ENCODE data around the gene LHX5.

The LHX5 gene

DNA sequence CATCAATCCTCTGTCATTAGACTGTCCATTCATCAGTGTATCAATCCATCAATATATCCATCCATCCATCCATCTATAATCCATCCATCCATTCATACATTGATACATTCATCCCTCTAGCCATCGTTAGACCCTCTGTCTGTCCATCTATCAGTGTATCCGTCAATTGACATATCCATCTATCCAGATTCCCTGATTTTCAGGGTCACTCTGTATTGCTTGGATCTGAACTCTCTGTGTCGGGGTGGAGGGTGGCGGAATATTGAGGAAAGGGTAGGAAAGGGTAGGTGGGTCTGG lies 32.4 kb downstream of the LHX5 start:
- DNase-seq (ENCODE audit: low spot score) = no peak

DNA sequence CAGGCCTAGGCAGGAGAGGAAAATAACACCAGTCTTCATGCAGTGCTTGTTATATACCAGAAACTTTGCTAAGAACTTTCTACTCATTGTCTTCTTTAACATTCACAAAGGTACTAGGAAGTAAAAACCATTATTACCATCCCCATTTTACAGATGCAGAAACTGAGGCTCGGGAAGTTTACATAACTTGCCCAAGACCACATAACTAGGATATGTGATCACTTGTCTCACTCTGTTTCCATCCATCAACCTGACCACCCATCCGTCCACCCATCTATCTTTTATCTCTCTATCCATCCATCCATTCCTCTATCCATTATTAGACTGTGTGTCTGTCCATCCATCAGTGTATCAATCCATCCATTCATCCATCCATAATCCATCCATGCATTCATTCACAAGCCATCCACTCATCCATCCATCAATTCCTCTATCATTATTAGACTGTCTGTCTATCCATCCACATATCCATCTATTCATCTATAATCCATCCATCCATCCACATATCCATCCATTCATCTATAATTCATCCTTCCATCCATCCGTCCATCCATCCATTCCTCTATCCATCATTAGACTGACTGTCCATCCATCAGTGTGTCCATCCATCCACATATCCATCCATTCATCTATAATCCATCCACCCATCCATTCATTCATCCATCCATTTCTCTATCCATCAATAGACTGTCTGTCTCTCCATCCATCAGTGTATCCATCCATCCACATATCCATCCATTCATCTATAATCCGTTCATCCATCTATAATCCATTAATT lies 33.0 kb downstream of the LHX5 start:
- no peak for DNase-seq (ENCODE audit: low spot score)

DNA sequence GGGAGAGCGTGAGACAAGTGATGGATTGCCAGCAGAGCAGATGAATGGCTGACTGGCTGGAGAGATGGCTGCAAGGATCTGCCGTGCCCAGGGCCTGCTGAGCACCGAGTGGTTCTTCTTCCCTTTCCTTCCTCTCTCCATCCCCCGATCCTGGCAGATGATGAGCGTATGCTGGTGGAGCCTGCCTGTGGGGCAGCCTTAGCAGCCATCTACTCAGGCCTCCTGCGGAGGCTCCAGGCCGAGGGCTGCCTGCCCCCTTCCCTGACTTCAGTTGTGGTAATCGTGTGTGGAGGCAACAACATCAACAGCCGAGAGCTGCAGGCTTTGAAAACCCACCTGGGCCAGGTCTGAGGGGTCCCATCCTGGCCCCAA lies 34.0 kb downstream of the LHX5 start:
- no peak for DNase-seq (ENCODE audit: low spot score)

- no peak for DNase-seq (ENCODE audit: low spot score)
Observed at GRCh38 chr12:113436993-113437728, 34.5 kb downstream of the LHX5 start.

DNA sequence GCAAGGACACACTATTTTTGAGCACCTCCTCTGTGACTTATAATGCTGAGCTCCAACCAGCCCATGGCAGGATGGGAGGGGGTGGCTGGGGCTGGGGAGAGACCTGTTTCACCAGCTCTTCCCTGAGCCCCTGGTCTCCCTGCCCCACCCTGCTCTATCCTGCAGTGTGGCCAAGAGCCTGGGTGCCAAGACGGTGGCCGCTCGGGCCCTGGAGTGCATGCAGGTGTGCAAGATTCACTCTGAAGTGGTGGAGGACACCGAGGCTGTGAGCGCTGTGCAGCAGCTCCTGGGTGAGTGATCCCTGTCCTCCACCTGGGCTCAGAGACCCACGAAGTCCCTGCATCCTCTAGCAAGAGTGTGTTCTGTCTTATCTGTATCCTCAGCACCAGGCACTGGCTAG lies 35.1 kb downstream of the LHX5 start:
- no peak for DNase-seq (ENCODE audit: low spot score)

DNA sequence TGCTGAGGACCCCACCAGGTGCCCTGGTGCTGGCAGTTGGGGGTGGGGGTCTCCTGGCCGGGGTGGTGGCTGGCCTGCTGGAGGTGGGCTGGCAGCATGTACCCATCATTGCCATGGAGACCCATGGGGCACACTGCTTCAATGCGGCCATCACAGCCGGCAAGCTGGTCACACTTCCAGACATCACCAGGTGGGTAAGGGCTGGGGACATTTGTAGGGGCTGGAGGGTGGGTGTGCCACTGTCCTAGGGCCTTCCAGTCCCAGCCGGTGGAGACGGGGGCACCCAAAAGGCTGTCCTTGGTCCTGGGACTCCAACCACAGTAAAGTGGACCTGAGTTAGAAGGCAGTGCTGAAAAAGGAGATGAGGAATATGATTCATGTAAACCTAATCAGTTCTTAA lies 36.3 kb downstream of the LHX5 start:
- DNase-seq (ENCODE audit: low spot score) = no peak

DNA sequence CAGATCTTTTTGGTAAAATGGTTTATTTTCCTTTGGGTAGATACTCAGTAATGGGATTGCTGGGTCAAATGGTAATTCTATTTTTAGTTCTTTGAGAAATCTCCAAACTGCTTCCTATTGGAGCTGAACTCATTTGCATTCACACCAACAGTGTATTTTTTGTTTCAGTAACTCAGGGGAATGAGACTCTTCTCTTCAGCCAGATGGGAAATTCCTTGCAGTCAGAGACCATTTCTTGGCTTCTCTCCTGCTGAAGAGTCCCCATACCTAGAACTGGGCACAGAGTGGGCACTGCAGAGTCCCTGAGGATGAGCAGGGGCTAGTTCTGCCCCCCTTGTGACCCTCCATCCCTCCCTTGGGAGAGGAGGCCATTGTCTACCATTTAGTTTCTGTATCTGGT lies 38.7 kb downstream of the LHX5 start:
- DNase-seq (ENCODE audit: low spot score) = no peak

DNA sequence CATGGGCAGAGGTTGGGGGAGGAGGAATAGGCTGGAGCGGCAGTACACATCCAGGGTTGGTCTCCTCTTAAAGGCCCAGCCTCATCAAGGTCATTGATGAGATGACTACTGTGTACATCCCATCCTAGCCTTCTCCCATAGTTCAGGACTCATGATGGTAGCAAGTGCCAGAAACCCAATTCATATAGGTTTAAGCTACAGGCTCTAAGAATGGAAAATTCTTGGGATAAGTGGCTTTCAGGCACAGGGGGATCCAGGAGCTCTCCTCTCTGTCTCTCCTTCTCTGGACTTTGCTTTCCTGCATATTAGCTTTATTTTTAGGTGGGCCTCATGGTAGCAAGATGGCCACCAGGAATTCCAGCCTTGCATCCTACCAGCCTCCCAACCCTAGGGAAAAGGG lies 43.2 kb downstream of the LHX5 start:
- no peak for DNase-seq (ENCODE audit: low spot score)

- DNase-seq (ENCODE audit: low spot score) = no peak
Observed at GRCh38 chr12:113427882-113428281, 43.8 kb downstream of the LHX5 start.

- DNase-seq (ENCODE audit: low spot score) = no peak
Observed at GRCh38 chr12:113425960-113426453, 45.7 kb downstream of the LHX5 start.

DNA sequence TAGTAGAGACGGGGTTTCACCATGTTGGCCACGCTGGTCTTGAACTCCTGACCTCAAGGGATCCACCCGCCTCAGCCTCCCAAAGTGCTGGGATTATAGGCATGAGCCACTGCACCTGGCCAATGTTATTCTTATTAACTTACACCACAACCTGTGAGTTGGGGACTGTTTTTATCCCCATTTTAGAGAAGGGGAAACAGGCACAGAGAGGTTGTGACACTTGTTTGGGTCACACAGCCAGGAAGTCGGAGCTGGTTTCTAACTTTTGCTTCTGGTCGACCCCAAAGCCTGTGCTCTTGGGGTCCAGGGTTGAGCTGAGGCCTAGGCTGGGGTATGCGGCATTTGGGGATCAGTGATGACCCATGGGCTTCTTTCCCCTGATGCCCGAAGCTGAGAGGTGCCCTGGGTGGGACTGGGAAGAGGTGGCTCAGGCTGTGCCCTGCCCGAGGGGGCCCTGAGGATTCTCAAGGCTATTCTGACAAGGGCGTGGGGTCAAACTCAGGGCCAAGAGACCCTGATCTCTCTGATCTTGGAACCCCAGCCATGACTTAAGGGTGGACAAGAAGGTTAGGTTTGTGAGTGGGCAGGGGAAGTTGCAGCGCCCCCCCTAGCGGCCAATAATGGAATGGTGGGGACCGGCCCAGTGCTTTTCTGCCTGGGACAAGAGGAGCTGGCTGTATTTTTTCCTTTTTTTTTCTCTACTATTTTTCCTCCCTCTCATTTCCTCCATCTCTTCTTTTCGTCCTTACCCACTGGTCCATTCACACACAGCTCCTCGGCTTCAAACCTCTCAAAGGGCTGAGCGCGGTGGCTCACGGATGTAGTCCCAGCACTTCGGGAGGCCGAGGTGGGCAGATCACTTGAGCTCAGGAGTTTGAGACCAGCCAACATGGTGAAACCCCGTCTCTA lies 46.5 kb downstream of the LHX5 start:
- DNase-seq (ENCODE audit: low spot score) = peak; percentile 48

DNA sequence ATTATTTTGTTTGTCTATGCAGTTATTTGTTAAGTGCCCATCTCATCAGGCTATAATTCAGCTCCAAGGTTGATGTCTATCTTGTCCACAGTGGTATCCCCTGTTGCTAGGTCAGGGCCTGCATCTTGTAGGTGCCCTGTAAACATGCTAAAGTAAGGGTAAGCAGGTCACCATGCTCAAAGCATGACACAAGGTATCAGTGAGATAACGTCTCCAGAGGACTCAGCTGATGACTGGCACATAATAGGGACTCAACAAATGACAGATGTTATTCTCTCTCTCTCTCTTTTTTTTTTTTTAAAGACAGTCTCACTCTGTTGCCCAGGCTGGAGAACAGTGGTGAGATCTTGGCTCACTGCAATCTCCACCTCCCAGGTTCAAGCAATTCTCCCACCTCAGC lies 47.2 kb downstream of the LHX5 start:
- DNase-seq (ENCODE audit: low spot score) = no peak

GRCh38 chr12:113422886-113423669 lies 48.6 kb downstream of the LHX5 start:
- DNase-seq (ENCODE audit: low spot score) = no peak

GRCh38 chr12:113422030-113422885 lies 49.4 kb downstream of the LHX5 start, which contains the start of gene SDSL:
SDSL (plus strand) TSS chr12:113422380; CDS start chr12:113427983, 5,603 bp downstream.
- DNase-seq (ENCODE audit: low spot score) = peak; percentile 46

DNA sequence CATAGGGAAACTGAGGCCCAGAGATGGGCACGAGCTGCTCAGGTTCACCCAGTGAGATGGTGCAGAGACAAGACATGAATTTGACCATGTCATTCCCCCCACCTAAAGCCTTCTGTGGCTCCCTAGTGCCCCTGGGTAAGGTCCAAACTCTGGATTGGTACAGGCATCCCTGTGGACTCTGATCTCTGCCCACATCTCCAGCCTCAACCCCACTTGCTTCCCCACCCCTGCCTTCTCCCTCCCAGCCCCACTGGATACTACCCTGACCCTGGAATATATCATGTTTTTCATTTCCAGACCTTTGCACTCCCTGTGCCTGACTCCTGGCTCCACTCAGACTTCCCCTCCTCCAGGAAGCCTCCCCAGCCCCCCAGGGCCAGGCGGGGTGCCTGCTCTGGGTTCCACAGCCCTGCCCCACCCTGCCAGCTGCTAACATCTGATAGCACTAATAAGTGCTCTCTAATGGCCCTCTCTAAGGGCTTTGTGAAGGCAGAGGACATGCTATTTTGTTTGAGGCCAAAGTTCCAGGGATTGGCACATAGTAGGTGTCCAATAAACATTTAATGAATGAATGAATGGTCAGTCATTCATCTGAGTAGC lies 50.6 kb downstream of the LHX5 start:
- no peak for DNase-seq (ENCODE audit: low spot score)

DNA sequence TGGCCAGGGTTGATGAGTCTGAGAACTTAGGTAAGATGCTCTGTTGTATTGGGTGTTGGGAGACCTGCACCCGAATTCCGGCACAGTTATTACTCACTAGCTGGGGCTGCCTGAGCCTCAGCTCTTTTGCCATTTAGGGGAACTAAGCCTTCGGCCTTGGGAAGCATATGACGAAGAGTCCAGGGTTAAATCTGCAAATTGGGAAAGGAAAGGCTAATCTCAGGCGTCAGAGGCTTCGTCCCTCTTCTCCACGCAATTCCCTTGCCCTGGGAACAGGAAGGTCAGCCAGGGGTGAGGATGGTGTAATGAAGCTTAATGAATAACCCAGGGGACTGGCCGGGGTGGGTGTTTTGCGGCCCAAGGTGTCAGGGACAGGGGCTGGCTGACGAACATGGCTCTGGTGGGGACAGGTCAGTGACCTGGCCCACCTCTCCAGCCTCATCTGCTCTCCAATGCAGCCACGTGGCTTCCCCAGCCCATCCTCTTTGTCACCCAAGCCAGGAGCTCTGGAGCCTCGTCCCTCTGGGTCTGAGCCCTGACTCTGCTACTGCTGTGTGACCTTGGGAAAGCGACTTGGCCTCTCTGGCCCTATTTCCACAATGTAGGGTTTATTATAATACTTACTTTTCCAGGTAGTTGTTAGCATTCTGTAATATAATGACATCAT lies 53.3 kb downstream of the LHX5 start:
- DNase-seq (ENCODE audit: low spot score) = no peak

DNA sequence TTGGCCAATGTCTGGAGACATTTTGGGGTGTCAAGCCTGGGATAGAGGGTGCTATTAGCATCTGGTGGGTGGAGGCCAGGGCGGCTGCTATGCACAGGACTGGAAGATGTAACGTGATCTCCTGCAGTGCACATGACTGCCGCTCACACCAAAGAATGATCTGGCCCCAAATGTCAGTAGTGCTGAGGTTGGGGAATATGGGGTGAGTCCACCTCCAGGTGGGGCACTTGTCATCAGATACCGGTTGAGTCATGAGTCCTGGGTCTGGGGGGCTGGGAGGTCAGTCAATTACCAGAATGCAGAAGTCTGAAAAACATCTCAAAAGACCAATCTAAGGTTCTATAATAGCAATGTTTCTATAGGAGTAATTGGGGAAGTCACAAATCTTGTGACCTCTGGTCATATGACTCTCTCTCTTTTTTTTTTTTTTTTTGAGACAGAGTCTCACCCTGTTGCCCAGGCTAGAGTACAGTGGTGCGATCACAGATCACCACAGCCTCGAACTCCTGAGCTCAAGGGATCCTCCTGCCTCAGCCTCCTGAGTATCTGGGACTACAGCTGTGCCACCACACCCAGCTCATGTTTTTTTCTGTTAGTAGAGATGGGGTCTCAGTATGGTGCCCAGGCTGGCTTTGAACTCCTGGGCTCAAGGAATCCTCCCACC lies 55.4 kb downstream of the LHX5 start:
- no peak for DNase-seq (ENCODE audit: low spot score)

GRCh38 chr12:113414519-113415038 lies 57.1 kb downstream of the LHX5 start:
- DNase-seq (ENCODE audit: low spot score) = no peak

DNA sequence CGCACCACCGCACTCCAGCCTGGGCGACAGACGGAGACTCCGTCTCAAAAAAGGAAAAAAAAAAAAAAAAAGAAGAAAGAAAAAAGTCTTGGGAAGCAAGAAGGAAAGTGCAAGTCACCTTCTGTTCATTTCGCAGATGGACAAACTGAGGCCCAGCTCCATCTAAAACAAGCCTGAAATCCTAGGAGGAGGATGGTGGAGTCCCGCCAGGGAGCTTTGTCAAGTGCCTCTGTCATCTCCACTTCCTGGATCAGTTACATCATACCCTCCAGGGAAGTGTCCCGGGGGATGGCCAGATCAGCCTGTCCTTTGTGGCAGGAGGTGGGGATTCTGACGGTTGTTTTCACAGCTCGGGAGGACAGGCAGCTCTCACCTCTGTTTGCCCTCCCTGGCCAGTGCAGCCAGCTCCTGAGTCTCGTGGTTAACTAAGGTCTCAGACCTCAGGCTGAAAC lies 58.2 kb downstream of the LHX5 start:
- DNase-seq (ENCODE audit: low spot score) = no peak
